ENCODE data around the gene COL11A1.
"Not testable (repeated sequence)": the region's sequence is repeated elsewhere in the genome, so short reads cannot be mapped to it uniquely, and the experiment has no call there.

The COL11A1 gene

GRCh38 chr1:103108376-103109150, at the start of gene COL11A1:
Gene COL11A1 (minus strand): TSS chr1:103108522. CDS start chr1:103108178, 344 bp downstream.
- DNase-seq (ENCODE audit: low read depth in 3 of 3) = no peak

GRCh38 chr1:103156966-103157365, 48.6 kb upstream of the COL11A1 start:
- DNase-seq (ENCODE audit: low read depth in 3 of 3) = no peak

- DNase-seq (ENCODE audit: low read depth in 3 of 3) = no peak
These were observed 37.8 kb upstream of the COL11A1 start for GRCh38 chr1:103146166-103146565.

- DNase-seq (ENCODE audit: low read depth in 3 of 3) = no peak
These were observed 37.1 kb upstream of the COL11A1 start for GRCh38 chr1:103145449-103145848.

- no peak for DNase-seq (ENCODE audit: low read depth in 3 of 3)
These were observed 36.4 kb upstream of the COL11A1 start for GRCh38 chr1:103144681-103145080.

GRCh38 chr1:103142461-103142860, 34.1 kb upstream of the COL11A1 start:
- DNase-seq (ENCODE audit: low read depth in 3 of 3) = no peak

- no peak for DNase-seq (ENCODE audit: low read depth in 3 of 3)
These were observed 21.5 kb upstream of the COL11A1 start for GRCh38 chr1:103129796-103130195.

GRCh38 chr1:103129255-103129654, 20.9 kb upstream of the COL11A1 start:
- DNase-seq (ENCODE audit: low read depth in 3 of 3) = no peak

GRCh38 chr1:103128256-103128655, 19.9 kb upstream of the COL11A1 start:
- DNase-seq (ENCODE audit: low read depth in 3 of 3) = not testable (repeated sequence)

GRCh38 chr1:103125219-103125618, 16.9 kb upstream of the COL11A1 start:
- DNase-seq (ENCODE audit: low read depth in 3 of 3) = no peak

GRCh38 chr1:103122983-103123720, 14.8 kb upstream of the COL11A1 start:
- DNase-seq (ENCODE audit: low read depth in 3 of 3) = no peak

GRCh38 chr1:103120981-103121380, 12.7 kb upstream of the COL11A1 start:
- DNase-seq (ENCODE audit: low read depth in 3 of 3) = no peak

- no peak for DNase-seq (ENCODE audit: low read depth in 3 of 3)
These were observed 4.2 kb upstream of the COL11A1 start for GRCh38 chr1:103112546-103112945.

- no peak for DNase-seq (ENCODE audit: low read depth in 3 of 3)
These were observed 3.6 kb upstream of the COL11A1 start for GRCh38 chr1:103111926-103112325.

GRCh38 chr1:103110701-103111100, 2.4 kb upstream of the COL11A1 start:
- DNase-seq (ENCODE audit: low read depth in 3 of 3) = no peak

- DNase-seq (ENCODE audit: low read depth in 3 of 3) = no peak
These were observed 1.1 kb upstream of the COL11A1 start for GRCh38 chr1:103109311-103109920.

GRCh38 chr1:103107741-103108375, 464 bp downstream of the COL11A1 start:
- no peak for DNase-seq (ENCODE audit: low read depth in 3 of 3)

- no peak for DNase-seq (ENCODE audit: low read depth in 3 of 3)
These were observed 1.6 kb downstream of the COL11A1 start for GRCh38 chr1:103106426-103107341.

GRCh38 chr1:103101399-103101798, 6.9 kb downstream of the COL11A1 start:
- no peak for DNase-seq (ENCODE audit: low read depth in 3 of 3)

GRCh38 chr1:103089221-103089620, 19.1 kb downstream of the COL11A1 start:
- DNase-seq (ENCODE audit: low read depth in 3 of 3) = no peak

GRCh38 chr1:103087256-103087655, 21.1 kb downstream of the COL11A1 start:
- DNase-seq (ENCODE audit: low read depth in 3 of 3) = no peak

Measured in stimulated activated CD4-positive, alpha-beta T cell treated with anti-CD3 and anti-CD28 coated beads, TNF-alpha, amount 100 ng/mL, for 48 hours (primary cell).